Activated CD8-positive, alpha-beta T cell treated with anti-CD3 and anti-CD28 coated beads for 36 hours (primary cell): Measurements from ENCODE around the gene ECE1. TPM values are rescaled to one million over a fixed set of nuclear protein-coding genes. Genes with fewer than 3 reads are reported as not detected.

Source experiments
- ATAC-seq: fragments of 200-7000 bp; cut with Tn5 transposase; one replicate; pipeline ENCODE4 v1.10.0; 2021; ENCODE audit warnings: mild to moderate bottlenecking, moderate library complexity
- CTCF ChIA-PET: fragments of 350-600 bp; sonication (Branson Sonifier 250); formaldehyde crosslinking; loops from one replicate; lab custom pipeline; 2021; ENCODE audit warnings: antibody characterized with exemption; lab: Charles Lee
- POLR2A ChIA-PET: fragments of 350-600 bp; sonication (Branson Sonifier 250); formaldehyde crosslinking; loops from one replicate; lab custom pipeline; 2021; ENCODE audit warnings: antibody characterized with exemption; lab: Charles Lee
- DNase-seq: peaks from one replicate; pipeline ENCODE4 v3.0.0-alpha.2; 2020
- H3K27ac Mint-ChIP-seq: one replicate; pipeline ENCODE4 v1.8.0; 2021; ENCODE audit warnings: mild to moderate bottlenecking, mixed read lengths
- H3K27me3 Mint-ChIP-seq: one replicate; pipeline ENCODE4 v1.8.0; 2021; ENCODE audit warnings: mixed read lengths
- H3K36me3 Mint-ChIP-seq: one replicate; pipeline ENCODE4 v1.8.0; 2021; ENCODE audit warnings: low read depth, mixed read lengths
- H3K4me1 Mint-ChIP-seq: one replicate; pipeline ENCODE4 v1.8.0; 2021; ENCODE audit warnings: low read depth, mixed read lengths
- H3K4me3 Mint-ChIP-seq: one replicate; pipeline ENCODE4 v1.8.0; 2021; ENCODE audit warnings: mild to moderate bottlenecking, moderate library complexity, mixed read lengths
- H3K9me3 Mint-ChIP-seq: one replicate; pipeline ENCODE4 v1.8.0; 2021; ENCODE audit warnings: mixed read lengths
- CTCF ChIP-seq: fragments of 200-600 bp; IDR thresholded peaks from one replicate; pipeline ENCODE4 v1.8.0; 2022; ENCODE audit warnings: antibody characterized with exemption, mild to moderate bottlenecking
- intact Hi-C: fragments of 100-400 bp; cut with micrococcal nuclease; formaldehyde crosslinking; loops from one replicate; pipeline ENCODE4 v1.10.0; 2022
- total RNA-seq, 2 experiments: library from RNA; stranded (reverse); gene quantifications; one replicate each; pipeline ENCODE4 v1.2.3, GENCODE V29; 2021

Gene ECE1
- total RNA-seq, 2 experiments from 2014 or later: 118 to 127 TPM

- ChIA-PET CTCF (interaction anchor here (0.7 to 7.5 kb wide), 5 partner anchors 9 to 101 kb away, joined by 3 to 177 read pairs (median 9); no protein-coding TSS in a partner anchor), POLR2A (interaction anchor here (0.6 kb wide), 1 partner anchor 25 kb away, joined by 3 read pairs; no protein-coding TSS in a partner anchor)
- H3K27me3 Mint-ChIP-seq: no peaks in the 10 kb centered on the region
- H3K4me1 Mint-ChIP-seq: peaks cover 29% of the 10 kb centered on the region
- peak overlapping the region; percentile 42 for H3K27ac Mint-ChIP-seq
- H3K9me3 Mint-ChIP-seq: no peaks in the 10 kb centered on the region
- intact Hi-C loops: no loop called here
- DNase-seq (no peak), ATAC-seq (no peak)
- H3K36me3 Mint-ChIP-seq: peaks cover 61% of the 10 kb centered on the region
- TF ChIP-seq CTCF: no peak
- H3K4me3 Mint-ChIP-seq: no peak overlapping the region
Observed at GRCh38 chr1:21267191-21268077, 22.8 kb downstream of the ECE1 start.

GRCh38 chr1:21266119-21266774, 24.0 kb downstream of the ECE1 start:
- POLR2A ChIA-PET: no interaction called here
- CTCF ChIA-PET: interaction anchor here (1.5 to 2.8 kb wide), 2 partner anchors 11 to 102 kb away, joined by 4 to 9 read pairs; no protein-coding TSS in a partner anchor

GRCh38 chr1:21265644-21266043, 24.6 kb downstream of the ECE1 start:
- Mint-ChIP-seq H3K27ac (no peak overlapping the region), H3K4me1 (peaks cover 36% of the 10 kb centered on the region), H3K4me3 (no peak overlapping the region), H3K27me3 (no peaks in the 10 kb centered on the region), H3K9me3 (no peaks in the 10 kb centered on the region), H3K36me3 (peaks cover 63% of the 10 kb centered on the region)
- CTCF ChIA-PET: interaction anchor here (1.5 to 2.8 kb wide), 2 partner anchors 10 to 103 kb away, joined by 4 to 9 read pairs; no protein-coding TSS in a partner anchor
- POLR2A ChIA-PET: no interaction called here
- TF ChIP-seq CTCF: no peak
- no peak for DNase-seq
- intact Hi-C loops: no loop called here
- no peak for ATAC-seq

More at GRCh38 chr1:21266119-21266774, 24.0 kb downstream of the ECE1 start:
- intact Hi-C loops: no loop called here
- DNase-seq (no peak), ATAC-seq (no peak)
- H3K36me3 Mint-ChIP-seq: peaks cover 61% of the 10 kb centered on the region
- no peak overlapping the region for H3K27ac Mint-ChIP-seq
- H3K4me1 Mint-ChIP-seq: peaks cover 32% of the 10 kb centered on the region
- no peak overlapping the region for H3K4me3 Mint-ChIP-seq
- H3K27me3 Mint-ChIP-seq: no peaks in the 10 kb centered on the region
- no peaks in the 10 kb centered on the region for H3K9me3 Mint-ChIP-seq
- TF ChIP-seq CTCF: no peak

GRCh38 chr1:21264898-21265297, 25.4 kb downstream of the ECE1 start:
- intact Hi-C loops: no loop called here
- TF ChIP-seq CTCF: no peak
- peak overlapping the region; percentile 17 for H3K27ac Mint-ChIP-seq
- peaks cover 64% of the 10 kb centered on the region for H3K36me3 Mint-ChIP-seq
- ChIA-PET CTCF (interaction anchor here (1.8 kb wide), 1 partner anchor 9 kb away, joined by 11 read pairs; no protein-coding TSS in a partner anchor), POLR2A (no interaction called here)
- no peak overlapping the region for H3K4me3 Mint-ChIP-seq
- no peaks in the 10 kb centered on the region for H3K9me3 Mint-ChIP-seq
- ATAC-seq (no peak), DNase-seq (no peak)
- peaks cover 37% of the 10 kb centered on the region for H3K4me1 Mint-ChIP-seq
- no peaks in the 10 kb centered on the region for H3K27me3 Mint-ChIP-seq
